Tibial nerve (tissue), 4 donors: ENCODE data around the gene SPRN. TPM values are rescaled to one million over a fixed set of nuclear protein-coding genes. Genes with fewer than 3 reads are reported as not detected.

Experiments used
- DNase-seq, 2 donors: peaks; one replicate each; pipeline ENCODE4 v3.0.0-alpha.2; 2019; ENCODE audit warnings: low spot score in 2 of 2
- H3K27ac ChIP-seq, 4 donors: fragments of 200-600 bp; sonication (generic) in 3 of 4; one replicate each; pipeline ENCODE4 v1.5.1; 2017 to 2019; ENCODE audit warnings: mild to moderate bottlenecking in 1 of 4
- H3K27me3 ChIP-seq, 2 donors: fragments of 200-600 bp; sonication (generic) in 1 of 2; one replicate each; pipeline versions ENCODE4 v1.5.1 to v1.6.0; 2017 to 2019
- H3K36me3 ChIP-seq, 3 donors: fragments of 200-600 bp; sonication (generic); one replicate each; pipeline ENCODE4 v1.5.1; 2018 to 2019
- H3K4me1 ChIP-seq, 4 donors: fragments of 200-600 bp; sonication (generic) in 3 of 4; one replicate each; pipeline ENCODE4 v1.5.1; 2017 to 2019
- H3K4me3 ChIP-seq, 4 donors: fragments of 200-600 bp; sonication (generic) in 3 of 4; one replicate each; pipeline ENCODE4 v1.5.1; 2017 to 2019; ENCODE audit warnings: mild to moderate bottlenecking in 1 of 4, moderate library complexity in 1 of 4
- H3K9me3 ChIP-seq, 4 donors: fragments of 200-600 bp; sonication (generic) in 3 of 4; one replicate each; pipeline ENCODE4 v1.5.1; 2017 to 2019
- CTCF ChIP-seq, 5 experiments: fragments of 200-600 bp in 3 of 5; fragments of 450-650 bp in 2 of 5; sonication (generic) in 3 of 5; IDR thresholded peaks; one replicate each; pipeline ENCODE4 v1.5.1; 2016 to 2019; ENCODE audit warnings: antibody characterized with exemption in 5 of 5, mild to moderate bottlenecking in 3 of 5, moderate library complexity in 2 of 5
- EP300 ChIP-seq, 2 donors: sonication (generic); formaldehyde crosslinking; IDR thresholded peaks; one replicate each; pipeline ENCODE4 v1.6.1; 2017; ENCODE audit warnings: antibody characterized with exemption in 2 of 2, mild to moderate bottlenecking in 1 of 2
- POLR2A ChIP-seq, 2 donors: fragments of 450-650 bp; IDR thresholded peaks; one replicate each; pipeline ENCODE4 v1.6.1; 2017; ENCODE audit warnings: antibody characterized with exemption in 2 of 2, mild to moderate bottlenecking in 2 of 2, moderate library complexity in 2 of 2
- WGBS, 2 donors: methylation state at CpG; one replicate each; pipeline ENCODE4 v1.1.5; 2018; 5-methylcytosine and 5-hydroxymethylcytosine counted together
- total RNA-seq, 4 donors: library from RNA; depleted of rRNA; stranded (reverse); fragments of >200 nt; gene quantifications; one replicate each; pipeline ENCODE4 v1.1.0, GENCODE V29; 2016

Gene SPRN
- total RNA-seq, 4 donors from 2014 or later, result not detected

- 86 to 89% methylated on average over 16 of the region's 16 CpGs for WGBS, 2 donors
- H3K36me3 ChIP-seq, result peaks cover 2 to 96% (median 30%) of the 10 kb centered on the region in 3 donors
- TF ChIP-seq EP300 (IDR thresholded peaks at IDR 0.05), result no peak
- no peak for TF ChIP-seq POLR2A (IDR thresholded peaks at IDR 0.05)
- TF ChIP-seq CTCF (IDR thresholded peaks at IDR 0.05), result no peak
- no peaks in the 10 kb centered on the region for H3K27me3 ChIP-seq
- H3K4me1 ChIP-seq, result peaks cover 0 to 3% (median 0%) of the 10 kb centered on the region in 4 donors
- no peak overlapping the region for H3K4me3 ChIP-seq
- H3K9me3 ChIP-seq, result no peaks in the 10 kb centered on the region
- no peak overlapping the region for H3K27ac ChIP-seq
- no peak for DNase-seq
These were observed 21.1 kb downstream of the SPRN start for GRCh38 chr10:133403359-133403758.

- H3K9me3 ChIP-seq, result no peaks in the 10 kb centered on the region
- no peak overlapping the region for H3K27ac ChIP-seq
- WGBS, 2 donors, result 96 to 97% methylated on average over 17 to 21 of the region's 21 CpGs
- peaks cover 2 to 96% (median 31%) of the 10 kb centered on the region in 3 donors for H3K36me3 ChIP-seq
- TF ChIP-seq POLR2A (IDR thresholded peaks at IDR 0.05) (no peak), EP300 (IDR thresholded peaks at IDR 0.05) (no peak), CTCF (IDR thresholded peaks at IDR 0.05) (no peak)
- H3K27me3 ChIP-seq, result no peaks in the 10 kb centered on the region
- H3K4me1 ChIP-seq, result peaks cover 0 to 3% (median 0%) of the 10 kb centered on the region in 4 donors
- no peak for DNase-seq
- H3K4me3 ChIP-seq, result no peak overlapping the region
These were observed 22.3 kb downstream of the SPRN start for GRCh38 chr10:133401981-133402725.

GRCh38 chr10:133401500-133401899 is 22.9 kb downstream of the SPRN start:
- Histone ChIP-seq H3K4me1 (peaks cover 0 to 3% (median 0%) of the 10 kb centered on the region in 4 donors), H3K9me3 (no peaks in the 10 kb centered on the region), H3K36me3 (peaks cover 2 to 96% (median 31%) of the 10 kb centered on the region in 3 donors), H3K27me3 (no peaks in the 10 kb centered on the region), H3K4me3 (no peak overlapping the region), H3K27ac (no peak overlapping the region)
- no peak for DNase-seq
- WGBS, 2 donors, result 91 to 93% methylated on average over 12 of the region's 12 CpGs
- no peak for TF ChIP-seq CTCF (IDR thresholded peaks at IDR 0.05)
- TF ChIP-seq EP300 (IDR thresholded peaks at IDR 0.05), result no peak
- TF ChIP-seq POLR2A (IDR thresholded peaks at IDR 0.05), result no peak

GRCh38 chr10:133400624-133401424 is 23.6 kb downstream of the SPRN start:
- no peak overlapping the region for H3K4me3 ChIP-seq
- H3K4me1 ChIP-seq, result peaks cover 0 to 6% (median 1%) of the 10 kb centered on the region in 4 donors
- peaks cover 2 to 97% (median 31%) of the 10 kb centered on the region in 3 donors for H3K36me3 ChIP-seq
- 84% methylated on average over 10 of the region's 10 CpGs for WGBS, 2 donors
- no peaks in the 10 kb centered on the region for H3K9me3 ChIP-seq
- no peak for DNase-seq
- TF ChIP-seq EP300 (IDR thresholded peaks at IDR 0.05) (no peak), POLR2A (IDR thresholded peaks at IDR 0.05) (no peak)
- no peaks in the 10 kb centered on the region for H3K27me3 ChIP-seq
- H3K27ac ChIP-seq, result no peak overlapping the region

GRCh38 chr10:133399123-133399601 is 25.3 kb downstream of the SPRN start:
- Histone ChIP-seq H3K27me3 (no peaks in the 10 kb centered on the region), H3K27ac (no peak overlapping the region), H3K36me3 (peaks cover 2 to 83% (median 31%) of the 10 kb centered on the region in 3 donors), H3K4me1 (peaks cover 0 to 20% (median 10%) of the 10 kb centered on the region in 4 donors), H3K4me3 (no peak overlapping the region), H3K9me3 (no peaks in the 10 kb centered on the region)
- TF ChIP-seq CTCF (IDR thresholded peaks at IDR 0.05) (no peak), POLR2A (IDR thresholded peaks at IDR 0.05) (no peak), EP300 (IDR thresholded peaks at IDR 0.05) (no peak)
- 95% methylated on average over 14 to 19 of the region's 19 CpGs for WGBS, 2 donors
- no peak for DNase-seq
